Measurements from ENCODE around the gene GCSH.

GCSH gene

GRCh38 chr16:81073560-81074330 is 22.4 kb downstream of the GCSH start:
- Histone ChIP-seq H3K4me3 (ENCODE audit: low read depth, low read length) (no peak overlapping the region), H3K36me3 (ENCODE audit: insufficient read depth, low read length) (no peaks in the 10 kb centered on the region)

GRCh38 chr16:81071805-81072204 is 24.4 kb downstream of the GCSH start:
- Histone ChIP-seq H3K36me3 (ENCODE audit: insufficient read depth, low read length) (no peaks in the 10 kb centered on the region), H3K4me1 (ENCODE audit: control insufficient read depth, insufficient read depth, low read length, unreplicated experiment) (peaks cover 4% of the 10 kb centered on the region), H2AFZ (ENCODE audit: low read length, unreplicated experiment) (peak overlapping the region; percentile 41), H3K27me3 (ENCODE audit: insufficient read depth, low read length) (no peaks in the 10 kb centered on the region), H3K4me3 (ENCODE audit: low read depth, low read length) (no peak overlapping the region), H3K79me2 (ENCODE audit: control insufficient read depth, insufficient read depth, low read length, unreplicated experiment) (no peaks in the 10 kb centered on the region), H3K27ac (ENCODE audit: low read depth, low read length) (no peak overlapping the region)

More at GRCh38 chr16:81073560-81074330, 22.4 kb downstream of the GCSH start:
- Histone ChIP-seq H3K27ac (ENCODE audit: low read depth, low read length) (no peak overlapping the region), H3K27me3 (ENCODE audit: insufficient read depth, low read length) (no peaks in the 10 kb centered on the region), H2AFZ (ENCODE audit: low read length, unreplicated experiment) (no peak overlapping the region), H3K4me1 (ENCODE audit: control insufficient read depth, insufficient read depth, low read length, unreplicated experiment) (peaks cover 10% of the 10 kb centered on the region), H3K79me2 (ENCODE audit: control insufficient read depth, insufficient read depth, low read length, unreplicated experiment) (no peaks in the 10 kb centered on the region)

GRCh38 chr16:81070979-81071378 is 25.2 kb downstream of the GCSH start:
- H3K4me1 ChIP-seq (ENCODE audit: control insufficient read depth, insufficient read depth, low read length, unreplicated experiment) = peaks cover 4% of the 10 kb centered on the region

GRCh38 chr16:81069063-81069462 is 27.1 kb downstream of the GCSH start:
- no peak overlapping the region for H3K27ac ChIP-seq (ENCODE audit: low read depth, low read length)
- H2AFZ ChIP-seq (ENCODE audit: low read length, unreplicated experiment) = no peak overlapping the region
- H3K27me3 ChIP-seq (ENCODE audit: insufficient read depth, low read length) = no peaks in the 10 kb centered on the region
- H3K4me3 ChIP-seq (ENCODE audit: low read depth, low read length) = no peak overlapping the region
- H3K36me3 ChIP-seq (ENCODE audit: insufficient read depth, low read length) = no peaks in the 10 kb centered on the region
- H3K79me2 ChIP-seq (ENCODE audit: control insufficient read depth, insufficient read depth, low read length, unreplicated experiment) = no peaks in the 10 kb centered on the region
- H3K4me1 ChIP-seq (ENCODE audit: control insufficient read depth, insufficient read depth, low read length, unreplicated experiment) = peaks cover 4% of the 10 kb centered on the region

More at GRCh38 chr16:81070979-81071378, 25.2 kb downstream of the GCSH start:
- H3K27ac ChIP-seq (ENCODE audit: low read depth, low read length) = no peak overlapping the region
- H3K79me2 ChIP-seq (ENCODE audit: control insufficient read depth, insufficient read depth, low read length, unreplicated experiment) = no peaks in the 10 kb centered on the region
- H3K36me3 ChIP-seq (ENCODE audit: insufficient read depth, low read length) = no peaks in the 10 kb centered on the region
- no peak overlapping the region for H2AFZ ChIP-seq (ENCODE audit: low read length, unreplicated experiment)
- no peak overlapping the region for H3K4me3 ChIP-seq (ENCODE audit: low read depth, low read length)
- no peaks in the 10 kb centered on the region for H3K27me3 ChIP-seq (ENCODE audit: insufficient read depth, low read length)

- Histone ChIP-seq H2AFZ (ENCODE audit: low read length, unreplicated experiment) (no peak overlapping the region), H3K27ac (ENCODE audit: low read depth, low read length) (no peak overlapping the region), H3K27me3 (ENCODE audit: insufficient read depth, low read length) (no peaks in the 10 kb centered on the region), H3K4me1 (ENCODE audit: control insufficient read depth, insufficient read depth, low read length, unreplicated experiment) (peaks cover 4% of the 10 kb centered on the region), H3K4me3 (ENCODE audit: low read depth, low read length) (no peak overlapping the region), H3K36me3 (ENCODE audit: insufficient read depth, low read length) (no peaks in the 10 kb centered on the region), H3K79me2 (ENCODE audit: control insufficient read depth, insufficient read depth, low read length, unreplicated experiment) (no peaks in the 10 kb centered on the region)
These were observed 29.0 kb downstream of the GCSH start for GRCh38 chr16:81067166-81067565.

GRCh38 chr16:81066681-81067080 is 29.5 kb downstream of the GCSH start:
- H3K4me1 ChIP-seq (ENCODE audit: control insufficient read depth, insufficient read depth, low read length, unreplicated experiment) = peaks cover 1% of the 10 kb centered on the region
- no peaks in the 10 kb centered on the region for H3K36me3 ChIP-seq (ENCODE audit: insufficient read depth, low read length)
- H2AFZ ChIP-seq (ENCODE audit: low read length, unreplicated experiment) = no peak overlapping the region
- no peaks in the 10 kb centered on the region for H3K79me2 ChIP-seq (ENCODE audit: control insufficient read depth, insufficient read depth, low read length, unreplicated experiment)
- no peak overlapping the region for H3K27ac ChIP-seq (ENCODE audit: low read depth, low read length)
- no peaks in the 10 kb centered on the region for H3K27me3 ChIP-seq (ENCODE audit: insufficient read depth, low read length)
- no peak overlapping the region for H3K4me3 ChIP-seq (ENCODE audit: low read depth, low read length)

- Histone ChIP-seq H3K4me3 (ENCODE audit: low read depth, low read length) (no peak overlapping the region), H3K27me3 (ENCODE audit: insufficient read depth, low read length) (no peaks in the 10 kb centered on the region), H3K36me3 (ENCODE audit: insufficient read depth, low read length) (no peaks in the 10 kb centered on the region), H3K27ac (ENCODE audit: low read depth, low read length) (no peak overlapping the region), H2AFZ (ENCODE audit: low read length, unreplicated experiment) (no peak overlapping the region), H3K4me1 (ENCODE audit: control insufficient read depth, insufficient read depth, low read length, unreplicated experiment) (no peaks in the 10 kb centered on the region), H3K79me2 (ENCODE audit: control insufficient read depth, insufficient read depth, low read length, unreplicated experiment) (no peaks in the 10 kb centered on the region)
These were observed 34.2 kb downstream of the GCSH start for GRCh38 chr16:81061871-81062608.

GRCh38 chr16:81061307-81061640 is 34.9 kb downstream of the GCSH start:
- Histone ChIP-seq H3K36me3 (ENCODE audit: insufficient read depth, low read length) (no peaks in the 10 kb centered on the region), H3K4me3 (ENCODE audit: low read depth, low read length) (no peak overlapping the region), H3K79me2 (ENCODE audit: control insufficient read depth, insufficient read depth, low read length, unreplicated experiment) (no peaks in the 10 kb centered on the region), H3K4me1 (ENCODE audit: control insufficient read depth, insufficient read depth, low read length, unreplicated experiment) (no peaks in the 10 kb centered on the region), H2AFZ (ENCODE audit: low read length, unreplicated experiment) (no peak overlapping the region), H3K27me3 (ENCODE audit: insufficient read depth, low read length) (no peaks in the 10 kb centered on the region), H3K27ac (ENCODE audit: low read depth, low read length) (no peak overlapping the region)

- Histone ChIP-seq H3K27ac (ENCODE audit: low read depth, low read length) (no peak overlapping the region), H3K4me1 (ENCODE audit: control insufficient read depth, insufficient read depth, low read length, unreplicated experiment) (no peaks in the 10 kb centered on the region), H3K27me3 (ENCODE audit: insufficient read depth, low read length) (no peaks in the 10 kb centered on the region), H3K79me2 (ENCODE audit: control insufficient read depth, insufficient read depth, low read length, unreplicated experiment) (no peaks in the 10 kb centered on the region), H2AFZ (ENCODE audit: low read length, unreplicated experiment) (no peak overlapping the region), H3K36me3 (ENCODE audit: insufficient read depth, low read length) (no peaks in the 10 kb centered on the region), H3K4me3 (ENCODE audit: low read depth, low read length) (no peak overlapping the region)
These were observed 35.5 kb downstream of the GCSH start for GRCh38 chr16:81060576-81061306.

GRCh38 chr16:81053761-81054160 is 42.4 kb downstream of the GCSH start:
- H3K27me3 ChIP-seq (ENCODE audit: insufficient read depth, low read length) = no peaks in the 10 kb centered on the region
- no peaks in the 10 kb centered on the region for H3K36me3 ChIP-seq (ENCODE audit: insufficient read depth, low read length)
- no peak overlapping the region for H3K4me3 ChIP-seq (ENCODE audit: low read depth, low read length)
- no peak overlapping the region for H2AFZ ChIP-seq (ENCODE audit: low read length, unreplicated experiment)
- H3K4me1 ChIP-seq (ENCODE audit: control insufficient read depth, insufficient read depth, low read length, unreplicated experiment) = no peaks in the 10 kb centered on the region
- no peak overlapping the region for H3K27ac ChIP-seq (ENCODE audit: low read depth, low read length)
- no peaks in the 10 kb centered on the region for H3K79me2 ChIP-seq (ENCODE audit: control insufficient read depth, insufficient read depth, low read length, unreplicated experiment)

Measured in ACC112 (cell line).